GM18505 (cell line): ENCODE measurements around the gene KRTAP4-12.
"Not testable (repeated sequence)": the region's sequence is repeated elsewhere in the genome, so short reads cannot be mapped to it uniquely, and the experiment has no call there.

Experiments
- ATAC-seq: cut with Tn5 transposase; IDR thresholded peaks from one replicate; pipeline ENCODE4 v1.9.1; 2021; ENCODE audit not compliant: unreplicated experiment
- POLR2A ChIP-seq: IDR thresholded peaks from 4 replicates; pipeline ENCODE4 v1.6.1; 2011; ENCODE audit warnings: borderline replicate concordance; ENCODE audit not compliant: insufficient read depth, insufficient read length; ENCODE audit errors: extremely low read depth

KRTAP4-12 gene

DNA sequence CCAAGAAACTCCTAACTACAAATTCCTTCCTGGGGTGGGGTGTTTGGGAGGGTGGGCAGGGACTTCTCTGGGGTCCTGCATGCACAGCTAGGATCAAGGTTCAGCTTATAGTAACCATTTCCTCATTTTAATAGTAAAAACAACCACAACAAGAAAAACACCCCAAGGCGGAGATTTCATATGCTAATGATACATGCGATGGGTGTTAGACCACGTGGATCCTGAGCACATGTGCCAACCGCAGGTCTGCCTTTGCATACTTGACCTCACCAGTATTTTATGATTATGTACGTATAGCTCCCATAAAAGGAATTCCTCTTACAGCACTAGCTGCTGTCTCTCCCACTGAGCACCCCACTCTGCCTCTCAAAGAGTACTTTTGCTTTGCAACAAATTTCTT is 7.7 kb downstream of the KRTAP4-12 start:
- no peak for ATAC-seq
- TF ChIP-seq POLR2A = no peak

DNA sequence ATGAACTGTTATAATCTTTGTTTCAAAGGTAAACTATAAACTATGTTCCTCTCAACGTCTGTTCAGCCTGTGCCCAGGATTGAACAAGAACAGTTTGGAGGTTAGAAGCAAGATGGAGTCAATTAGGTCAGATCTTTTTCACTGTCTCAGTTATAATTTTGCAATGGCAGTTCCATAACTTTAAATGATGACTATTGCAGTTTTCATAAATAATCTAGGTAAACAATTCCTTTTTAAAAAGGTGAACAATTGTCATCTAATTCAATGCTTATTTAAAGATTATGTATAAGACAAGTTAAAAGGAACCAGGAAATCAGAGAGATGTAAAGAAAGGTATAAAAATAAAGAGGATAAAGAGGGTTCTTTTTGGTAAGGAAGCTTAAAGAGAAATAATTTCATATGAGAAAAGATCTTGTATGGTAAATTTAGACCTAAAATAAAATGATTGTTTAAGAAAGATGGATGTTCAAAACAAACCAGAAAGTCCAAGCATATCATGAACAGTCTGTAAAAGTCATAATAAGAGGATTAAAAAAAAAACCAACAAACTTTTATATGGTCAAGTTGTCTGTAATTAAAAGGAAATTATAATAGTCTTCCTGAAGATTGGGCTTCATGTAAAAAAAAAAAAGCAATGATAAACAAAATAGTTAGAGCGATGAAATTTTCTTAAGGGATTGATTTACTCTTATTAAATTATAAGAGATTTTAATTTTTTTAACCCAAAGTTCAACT is 12.7 kb downstream of the KRTAP4-12 start:
- no peak for TF ChIP-seq POLR2A
- no peak for ATAC-seq

GRCh38 chr17:41108728-41109386 is 15.1 kb downstream of the KRTAP4-12 start:
- ATAC-seq = not testable (repeated sequence)

DNA sequence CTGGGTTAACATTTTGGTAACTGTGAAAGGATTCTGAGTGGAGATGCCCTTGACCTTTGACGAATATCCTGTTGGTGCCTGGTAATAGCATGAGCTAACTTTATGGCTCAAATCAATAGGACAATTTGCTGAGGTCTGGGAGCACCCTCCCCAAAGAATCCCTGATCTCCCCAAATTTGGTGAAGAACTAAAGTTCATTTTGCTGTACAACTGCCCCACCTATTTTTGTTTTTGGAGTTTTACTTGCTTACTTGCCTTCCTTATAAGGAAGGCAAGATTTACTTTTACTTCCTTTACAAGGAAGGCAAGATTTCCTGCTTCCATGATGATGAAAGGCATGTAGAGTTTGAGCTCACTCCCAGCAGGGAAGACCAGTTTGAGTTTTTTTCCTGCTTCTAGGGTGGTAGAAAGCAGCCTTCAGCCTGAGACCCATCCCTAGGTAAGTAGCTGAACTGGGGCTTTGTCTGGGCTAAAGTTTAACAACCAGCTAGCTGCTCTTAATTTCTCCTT is 16.0 kb downstream of the KRTAP4-12 start:
- ATAC-seq = no peak

DNA sequence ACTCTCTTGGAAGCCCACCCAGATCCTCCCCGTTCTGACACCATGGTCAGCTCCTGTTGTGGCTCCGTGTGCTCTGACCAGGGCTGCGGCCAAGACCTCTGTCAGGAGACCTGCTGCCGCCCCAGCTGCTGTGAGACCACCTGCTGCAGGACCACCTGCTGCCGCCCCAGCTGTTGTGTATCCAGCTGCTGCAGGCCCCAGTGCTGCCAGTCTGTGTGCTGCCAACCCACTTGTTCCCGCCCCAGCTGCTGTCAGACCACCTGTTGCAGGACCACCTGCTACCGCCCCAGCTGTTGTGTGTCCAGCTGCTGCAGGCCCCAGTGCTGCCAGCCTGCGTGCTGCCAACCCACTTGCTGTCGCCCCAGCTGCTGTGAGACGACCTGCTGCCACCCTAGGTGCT is 18.6 kb downstream of the KRTAP4-12 start, which contains the start of gene KRTAP4-9:
KRTAP4-9 (plus strand) TSS at position 43 of the 400 bp plus-strand sequence; CDS start at position 43, 0 bp downstream.
- not testable (repeated sequence) for ATAC-seq

More for the DNA sequence above, 16.0 kb downstream of the KRTAP4-12 start:
- no peak for TF ChIP-seq POLR2A

- not testable (repeated sequence) for ATAC-seq
Measured at GRCh38 chr17:41104386-41105038, 19.5 kb downstream of the KRTAP4-12 start.

DNA sequence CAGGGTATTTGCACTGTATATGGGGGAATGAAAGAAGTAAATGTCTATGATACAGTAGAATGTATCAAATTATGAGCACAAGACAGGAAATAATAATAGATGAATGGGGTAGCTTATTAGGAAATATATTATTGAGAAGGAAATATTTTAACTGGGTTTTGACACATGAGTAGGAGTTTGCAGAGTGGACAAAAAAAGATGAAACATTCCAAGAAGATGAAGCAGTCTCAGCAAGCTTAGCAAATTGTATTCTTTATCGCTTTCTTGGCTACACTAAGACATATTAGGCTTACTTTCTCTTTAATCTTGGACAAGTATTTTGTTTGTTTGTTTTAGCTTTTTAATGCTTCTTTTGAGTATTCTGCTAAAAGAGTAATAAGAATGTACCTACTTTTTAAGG is 20.1 kb downstream of the KRTAP4-12 start:
- ATAC-seq = no peak
- no peak for TF ChIP-seq POLR2A

- TF ChIP-seq POLR2A = no peak
- no peak for ATAC-seq
Measured at GRCh38 chr17:41101586-41102259, 22.3 kb downstream of the KRTAP4-12 start, which contains the start of gene KRTAP4-16. KRTAP4-16 (minus strand) TSS chr17:41102209; CDS start chr17:41102209, 0 bp downstream.

DNA sequence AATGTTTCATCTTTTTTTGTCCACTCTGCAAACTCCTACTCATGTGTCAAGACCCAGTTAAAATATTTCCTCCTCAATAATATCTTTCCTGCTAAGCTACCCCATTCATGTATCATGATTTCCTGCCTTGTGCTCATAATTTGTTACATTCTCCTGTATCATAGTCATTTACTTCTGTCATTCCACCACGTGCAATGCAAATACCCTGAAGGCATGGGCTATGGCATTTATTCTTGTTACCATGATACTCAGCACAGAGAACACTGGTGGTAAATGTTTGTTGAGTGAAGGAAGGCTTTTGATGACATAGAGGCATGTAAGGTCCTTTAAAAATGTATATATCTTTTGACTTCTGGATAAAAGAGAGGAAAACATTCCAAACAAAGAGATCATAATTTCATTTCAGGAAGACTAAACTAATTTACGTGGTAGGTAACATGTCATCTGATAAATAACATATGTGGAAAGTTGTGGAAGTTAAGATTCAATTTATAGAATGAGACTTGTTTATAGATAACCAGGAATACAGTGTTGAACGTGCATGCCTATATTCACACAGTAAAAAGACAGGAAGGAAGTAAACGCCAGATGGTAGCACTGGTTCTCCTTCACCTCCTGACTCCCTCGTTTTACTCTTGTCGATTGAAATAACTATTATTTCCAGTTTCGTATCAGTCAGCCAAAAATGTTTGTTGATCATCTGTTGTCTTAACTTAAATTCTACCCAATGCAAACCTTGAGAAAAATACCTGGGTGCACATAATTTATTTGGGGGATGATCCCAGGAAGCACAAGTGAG is 24.1 kb downstream of the KRTAP4-12 start:
- not testable (repeated sequence) for ATAC-seq

- no peak for ATAC-seq
- no peak for TF ChIP-seq POLR2A
Measured at GRCh38 chr17:41098481-41098880, 25.5 kb downstream of the KRTAP4-12 start.

DNA sequence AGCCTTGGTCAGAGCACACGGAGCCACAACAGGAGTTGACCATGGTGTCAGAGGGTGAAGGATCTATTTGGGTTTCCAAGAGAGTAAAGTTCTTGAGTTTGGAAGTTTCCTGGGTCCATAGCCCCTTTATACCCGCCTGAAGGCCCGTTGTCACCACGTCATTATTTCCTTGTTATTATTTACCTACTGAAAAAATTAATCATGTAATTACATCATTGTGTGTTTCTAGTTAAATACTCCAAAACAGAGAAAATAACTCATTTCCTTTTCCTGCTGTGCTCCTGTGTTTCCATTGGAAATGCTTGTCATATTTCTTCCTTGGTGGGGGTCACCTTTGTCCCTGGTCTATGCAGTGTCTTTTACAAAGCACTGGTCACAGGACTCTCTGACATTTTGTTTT is 25.9 kb downstream of the KRTAP4-12 start, which contains the start of gene KRTAP4-8:
KRTAP4-8 (minus strand) TSS at position 101 of the 400 bp plus-strand sequence; CDS start at position 43, 58 bp downstream.
- ATAC-seq = no peak
- TF ChIP-seq POLR2A = no peak

DNA sequence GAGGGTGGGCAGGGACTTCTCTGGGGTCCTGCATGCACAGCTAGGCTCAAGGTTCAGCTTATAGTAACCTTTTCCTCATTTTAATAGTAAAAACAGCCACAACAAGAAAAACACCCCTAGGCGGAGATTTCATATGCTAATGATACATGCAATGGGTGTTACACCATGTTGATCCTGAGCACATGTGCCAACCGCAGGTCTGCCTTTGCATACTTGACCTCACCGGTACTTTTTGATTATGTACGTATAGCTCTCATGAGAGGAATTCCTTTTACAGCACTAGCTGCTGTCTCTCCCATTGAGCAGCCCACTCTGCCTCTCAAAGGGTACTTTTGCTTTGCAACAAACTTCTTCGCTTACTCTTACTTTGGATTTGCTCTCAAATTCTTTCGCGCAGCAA is 27.9 kb downstream of the KRTAP4-12 start:
- no peak for ATAC-seq
- TF ChIP-seq POLR2A = no peak

DNA sequence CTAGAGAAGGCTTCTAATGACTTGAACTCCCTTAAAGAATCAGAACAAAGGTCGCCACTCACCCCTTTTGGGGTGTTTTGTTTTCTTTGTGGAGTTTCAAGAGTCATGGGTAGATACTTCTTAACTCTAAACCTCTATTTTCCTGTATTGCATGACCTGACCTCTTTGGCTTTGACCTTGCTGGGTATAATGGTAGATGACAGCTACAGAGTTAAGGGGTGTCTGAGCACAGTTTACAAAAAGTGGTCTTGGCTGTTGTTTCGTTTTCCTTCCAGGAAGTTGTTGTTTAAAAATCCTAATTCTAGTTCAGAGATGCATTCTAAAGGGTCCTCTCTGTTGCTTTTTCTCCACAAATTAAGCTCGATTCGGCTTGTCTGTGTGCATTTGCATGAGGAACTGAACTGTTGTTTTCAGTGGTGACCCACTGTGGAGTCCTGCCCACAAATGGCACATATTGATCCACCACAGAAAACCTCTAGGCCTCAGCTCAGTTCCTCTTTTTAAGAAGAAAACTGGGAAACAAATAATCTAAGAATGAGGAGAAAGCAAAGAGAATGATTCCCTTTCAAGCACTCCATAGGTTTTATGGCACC is 35.1 kb downstream of the KRTAP4-12 start:
- ATAC-seq = not testable (repeated sequence)

- not testable (repeated sequence) for ATAC-seq
Measured at GRCh38 chr17:41084100-41084856, 39.7 kb downstream of the KRTAP4-12 start, which contains the start of gene KRTAP4-7. KRTAP4-7 (plus strand) TSS chr17:41084150; CDS start chr17:41084207, 57 bp downstream.

DNA sequence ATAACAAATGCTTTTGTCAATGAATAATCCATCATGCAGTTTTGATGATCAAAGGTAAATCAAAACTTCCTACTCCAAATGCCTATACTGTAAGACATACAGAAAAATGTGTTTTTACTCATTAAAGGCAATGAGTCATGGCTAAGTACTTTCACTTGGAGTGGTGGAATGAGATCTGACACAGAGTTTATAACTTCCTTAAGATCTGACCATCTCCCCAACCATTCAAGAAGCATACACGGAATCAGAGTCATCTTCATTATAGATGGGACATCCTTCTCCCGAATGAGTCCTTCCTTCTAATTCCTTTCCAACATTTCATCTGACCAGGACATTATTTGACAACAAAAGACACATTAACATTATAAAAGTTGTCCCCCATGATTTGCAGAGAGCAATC is 40.6 kb downstream of the KRTAP4-12 start:
- not testable (repeated sequence) for ATAC-seq
